Measurements from ENCODE around the gene GATAD2B.

- TF ChIP-seq CTCF (conservative IDR thresholded peaks at IDR 0.05; ENCODE audit: low read length) (no peak), EZH2phosphoT487 (IDR thresholded peaks at IDR 0.05; ENCODE audit: borderline replicate concordance) (no peak)
These were observed 6.7 kb upstream of the GATAD2B start for GRCh38 chr1:153929426-153929825.

Data from Loucy (cell line).